H1 (cell line): ENCODE results near the gene RXRA. TPM values are rescaled to one million over a fixed set of nuclear protein-coding genes. Genes with fewer than 3 reads are reported as not detected.

Source experiments
- CTCF ChIA-PET: fragments of 300-600 bp; sonication (Branson Sonifier 250); formaldehyde crosslinking; loops from one replicate; lab custom pipeline; 2021; ENCODE audit not compliant: partially characterized antibody; lab: Charles Lee
- POLR2A ChIA-PET: fragments of 300-600 bp; sonication (Branson Sonifier 250); formaldehyde crosslinking; loops from one replicate; lab custom pipeline; 2021; ENCODE audit warnings: inconsistent platforms; ENCODE audit not compliant: partially characterized antibody; lab: Charles Lee
- DNase-seq, 2 experiments: peaks; one replicate each; pipeline versions ENCODE4 v3.0.0 to v3.0.0-alpha.2; 2010 to 2022; ENCODE audit warnings: low spot score in 2 of 2, low read depth in 1 of 2, mixed read lengths in 1 of 2
- FAIRE-seq: peaks from 2 replicates; lab custom pipeline; 2011; peaks lifted over from hg19 to GRCh38; lab: Jason Lieb, UNC
- H2AFZ ChIP-seq: 2 replicates; pipeline ENCODE4 v1.8.1; 2012; ENCODE audit warnings: low read length, inconsistent platforms
- H2AK5ac ChIP-seq: 2 replicates; pipeline ENCODE4 v1.6.1; 2013; ENCODE audit warnings: low read depth, low read length
- H2BK120ac ChIP-seq: replicated peaks from 2 replicates; pipeline ENCODE3; 2013; ENCODE audit warnings: low read depth, low read length, inconsistent platforms
- H2BK12ac ChIP-seq: 2 replicates; pipeline ENCODE4 v1.6.1; 2013; ENCODE audit warnings: low read depth, low read length
- H2BK15ac ChIP-seq: 2 replicates; pipeline ENCODE4 v1.6.1; 2013; ENCODE audit warnings: low read length
- H2BK20ac ChIP-seq: 2 replicates; pipeline ENCODE4 v1.6.1; 2013; ENCODE audit warnings: low read length
- H2BK5ac ChIP-seq: 2 replicates; pipeline ENCODE4 v1.6.1; 2013; ENCODE audit warnings: low read depth, low read length
- H3K14ac ChIP-seq: 2 replicates; pipeline ENCODE4 v1.6.1; 2013; ENCODE audit warnings: inconsistent platforms; ENCODE audit not compliant: insufficient read length
- H3K18ac ChIP-seq: 2 replicates; pipeline ENCODE4 v1.6.1; 2013; ENCODE audit warnings: low read length; ENCODE audit errors: extremely low read depth
- H3K23ac ChIP-seq: 2 replicates; pipeline ENCODE4 v1.6.1; 2013; ENCODE audit warnings: inconsistent platforms; ENCODE audit not compliant: insufficient read length
- H3K23me2 ChIP-seq: 2 replicates; pipeline ENCODE4 v1.6.1; 2013; ENCODE audit warnings: low read depth, low read length
- H3K27ac ChIP-seq: 2 replicates; pipeline ENCODE4 v1.6.1; 2011; ENCODE audit warnings: low read depth, low read length, inconsistent platforms
- H3K27me3 ChIP-seq, 4 experiments: replicated peaks in 1 of 4; 1 replicate in 1 of 4; 2 replicates in 3 of 4; pipeline versions ENCODE4 v1.6.1 to v1.8.1; 2011 to 2013; ENCODE audit warnings: low read length in 3 of 4, mild to moderate bottlenecking in 3 of 4, inconsistent platforms in 2 of 4, mixed read lengths in 2 of 4, moderate library complexity in 1 of 4; ENCODE audit not compliant: control insufficient read depth in 3 of 4, insufficient read depth in 3 of 4; ENCODE audit errors: extremely low read depth in 1 of 4
- H3K36me3 ChIP-seq, 4 experiments: 2 replicates each; pipeline versions ENCODE4 v1.6.1 to v1.8.1; 2011 to 2013; ENCODE audit warnings: mild to moderate bottlenecking in 4 of 4, low read length in 3 of 4, moderate library complexity in 2 of 4, control low read depth in 1 of 4, inconsistent platforms in 1 of 4; ENCODE audit not compliant: insufficient read depth in 4 of 4, control insufficient read depth in 2 of 4
- H3K4ac ChIP-seq: replicated peaks from 2 replicates; pipeline ENCODE3; 2013; ENCODE audit warnings: low read length, low read depth, mixed read lengths, inconsistent platforms; ENCODE audit not compliant: insufficient read length
- H3K4me1 ChIP-seq, 4 experiments: replicated peaks in 1 of 4; 1 replicate in 1 of 4; 2 replicates in 3 of 4; pipeline versions ENCODE4 v1.6.1 to v1.8.1; 2011 to 2013; ENCODE audit warnings: low read length in 3 of 4, inconsistent platforms in 2 of 4, mixed read lengths in 1 of 4; ENCODE audit not compliant: insufficient read depth in 4 of 4, control insufficient read depth in 3 of 4
- H3K4me2 ChIP-seq, 2 experiments: 2 replicates each; pipeline versions ENCODE4 v1.6.1 to v1.8.1; 2011 to 2013; ENCODE audit warnings: low read depth in 2 of 2, low read length in 2 of 2, control low read depth in 1 of 2, inconsistent platforms in 1 of 2, mild to moderate bottlenecking in 1 of 2; ENCODE audit not compliant: insufficient read depth in 1 of 2
- H3K4me3 ChIP-seq, 4 experiments: fragments of 200-600, 300-600 bp in 1 of 4; sonication (generic), shearing (Covaris generic), sonication (Bioruptor Twin) in 1 of 4; 2 replicates each; pipeline versions ENCODE4 v1.5.1 to v1.8.1; 2011 to 2016; ENCODE audit warnings: low read length in 4 of 4, low read depth in 3 of 4, control low read depth in 2 of 4, inconsistent platforms in 2 of 4, mild to moderate bottlenecking in 2 of 4, mixed read lengths in 1 of 4, moderate library complexity in 1 of 4; ENCODE audit not compliant: insufficient read depth in 2 of 4; ENCODE audit errors: extremely low read depth in 1 of 4
- H3K56ac ChIP-seq: replicated peaks from 2 replicates; pipeline ENCODE3; 2013; ENCODE audit warnings: low read depth, mild to moderate bottlenecking, mixed read lengths, low read length, inconsistent platforms; ENCODE audit not compliant: insufficient read length
- H3K79me1 ChIP-seq: 2 replicates; pipeline ENCODE4 v1.6.1; 2013; ENCODE audit warnings: low read depth, low read length, control low read depth
- H3K79me2 ChIP-seq, 2 experiments: 2 replicates each; pipeline versions ENCODE4 v1.6.1 to v1.8.1; 2012 to 2013; ENCODE audit warnings: low read length in 2 of 2, mild to moderate bottlenecking in 2 of 2, inconsistent platforms in 1 of 2; ENCODE audit not compliant: insufficient read depth in 2 of 2, control insufficient read depth in 1 of 2
- H3K9ac ChIP-seq, 4 experiments: replicated peaks in 1 of 4; 1 replicate in 1 of 4; 2 replicates in 3 of 4; pipeline versions ENCODE4 v1.6.1 to v1.8.1; 2011 to 2013; ENCODE audit warnings: low read depth in 3 of 4, low read length in 3 of 4, control low read depth in 2 of 4, mild to moderate bottlenecking in 2 of 4, moderate library complexity in 2 of 4, inconsistent platforms in 1 of 4; ENCODE audit errors: extremely low read depth in 1 of 4
- H3K9me3 ChIP-seq, 2 experiments: 2 replicates each; pipeline versions ENCODE4 v1.6.1 to v1.8.1; 2012 to 2013; ENCODE audit warnings: mild to moderate bottlenecking in 2 of 2, moderate library complexity in 2 of 2, control low read depth in 1 of 2, inconsistent platforms in 1 of 2, low read depth in 1 of 2, low read length in 1 of 2, mixed read lengths in 1 of 2; ENCODE audit not compliant: insufficient read depth in 2 of 2
- H4K20me1 ChIP-seq, 2 experiments: replicated peaks in 1 of 2; 2 replicates each; pipeline versions ENCODE3 to v1.8.1; 2011 to 2013; ENCODE audit warnings: inconsistent platforms in 2 of 2, low read length in 2 of 2, mild to moderate bottlenecking in 1 of 2; ENCODE audit not compliant: insufficient read depth in 2 of 2, control insufficient read depth in 1 of 2
- H4K5ac ChIP-seq: 2 replicates; pipeline ENCODE4 v1.6.1; 2013; ENCODE audit warnings: low read length, low read depth, mixed read lengths, inconsistent platforms; ENCODE audit not compliant: insufficient read length
- H4K8ac ChIP-seq: 2 replicates; pipeline ENCODE4 v1.8.0; 2013; ENCODE audit warnings: mild to moderate bottlenecking, moderate library complexity, low read length, inconsistent platforms; ENCODE audit not compliant: insufficient read depth; ENCODE audit errors: extremely low read depth
- H4K91ac ChIP-seq: replicated peaks from 2 replicates; pipeline ENCODE3; 2013; ENCODE audit warnings: low read length, mixed read lengths, inconsistent platforms; ENCODE audit not compliant: insufficient read length
- FOSL1 ChIP-seq: IDR thresholded peaks from 2 replicates; pipeline ENCODE4 v1.6.1; 2011; ENCODE audit warnings: mild to moderate bottlenecking, low read depth, low read length, moderate library complexity; ENCODE audit not compliant: insufficient read depth
- GTF2F1 ChIP-seq: IDR thresholded peaks from 2 replicates; pipeline ENCODE4 v1.6.1; 2012; ENCODE audit warnings: low read depth, low read length, improper control_type of control experiment, borderline replicate concordance
- KDM4A ChIP-seq: IDR thresholded peaks from one replicate; pipeline ENCODE4 v1.7.1; 2012; ENCODE audit warnings: low read depth, mild to moderate bottlenecking, moderate library complexity, low read length, inconsistent platforms; ENCODE audit not compliant: severe bottlenecking
- POLR2A ChIP-seq, 2 experiments: IDR thresholded peaks; 1 replicate in 1 of 2; 2 replicates in 1 of 2; pipeline ENCODE4 v1.6.1; 2011; ENCODE audit warnings: low read depth in 2 of 2, low read length in 2 of 2, mild to moderate bottlenecking in 2 of 2; ENCODE audit errors: control extremely low read depth in 1 of 2
- RFX5 ChIP-seq: IDR thresholded peaks from 2 replicates; pipeline ENCODE4 v1.6.1; 2011; ENCODE audit warnings: low read depth, low read length, improper control_type of control experiment, borderline replicate concordance
- RNF2 ChIP-seq: fragments of 200-900, 300-1000 bp; sonication (generic); IDR thresholded peaks from 2 replicates; pipeline ENCODE4 v1.7.1; 2016; ENCODE audit warnings: borderline replicate concordance, low read depth, mild to moderate bottlenecking, antibody characterized with exemption, low read length; ENCODE audit not compliant: poor library complexity, severe bottlenecking; ENCODE audit errors: missing control alignments
- WGBS, 2 experiments: shearing (Covaris generic) in 1 of 2; methylation state at CpG; one replicate each; pipeline versions ENCODE4 v1.1.6 to v1.1.7; 2013 to 2015; ENCODE audit warnings: low lambda C conversion rate in 2 of 2, mixed read lengths in 2 of 2, inconsistent platforms in 1 of 2, low coverage in 1 of 2, missing lambda C conversion rate in 1 of 2; ENCODE audit not compliant: insufficient replicate concordance in 2 of 2, insufficient coverage in 1 of 2, insufficient read length in 1 of 2; ENCODE audit errors: extremely low coverage in 1 of 2, missing lambda C conversion rate in 1 of 2; 5-methylcytosine and 5-hydroxymethylcytosine counted together
- polyA plus RNA-seq, 7 experiments: library from polyadenylated mRNA; depleted of rRNA in 3 of 7; stranded (reverse) in 5 of 7; unstranded in 2 of 7; fragments of >200 nt in 5 of 7; fragments of 200-250 nt in 2 of 7; gene quantifications; 1 replicate in 5 of 7; 2 replicates in 1 of 7; 4 replicates in 1 of 7; pipeline versions ENCODE4 v1.2.1 to v1.2.3, GENCODE V29; 2011 to 2013; ENCODE audit warnings: missing spikeins in 2 of 7, mixed read lengths in 2 of 7
- total RNA-seq: library from RNA; stranded (reverse); fragmentation: NEBNext Ultra II Directional; extraction: Animal tissue kit (Norgen Biotek cat#: 25700); gene quantifications from 2 replicates; pipeline ENCODE4 v1.2.1, GENCODE V29; 2021

The RXRA gene
- total and polyA plus RNA-seq, 2 of the 8 experiments (the other 6 are each of a cell fraction or from before 2014, with no cell fraction given), result 9.8 to 29.4 TPM

DNA sequence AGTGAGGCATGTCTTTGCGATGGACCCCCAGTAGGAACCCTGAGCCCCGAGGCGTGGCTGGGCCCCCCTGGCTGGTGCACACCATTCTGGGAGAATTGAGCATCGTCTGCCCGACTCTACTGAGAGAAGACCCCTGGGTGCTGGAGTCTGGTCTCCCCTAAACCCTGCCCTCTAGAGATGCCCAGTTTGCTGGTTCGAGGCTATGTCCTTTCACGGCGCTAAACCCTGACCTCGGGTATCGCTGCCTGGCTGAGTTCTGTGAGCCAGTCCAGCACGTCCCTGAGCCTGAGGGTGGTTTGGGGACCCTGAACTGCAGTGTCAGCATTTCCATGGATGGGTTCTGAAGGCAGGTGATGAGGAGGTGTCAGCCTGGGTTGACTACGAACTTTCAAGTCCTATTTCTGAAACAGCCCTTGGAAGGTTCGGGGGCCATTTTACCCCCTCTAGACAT, 128.8 kb downstream of the RXRA start:
- H3K4ac ChIP-seq, result no peak overlapping the region
- no peak overlapping the region for H3K14ac ChIP-seq
- FAIRE-seq (no peak), DNase-seq (no peak)
- H3K23me2 ChIP-seq, result peaks cover 7% of the 10 kb centered on the region; the same call in 1 of the 2 replicates
- CTCF ChIA-PET, result interaction anchor here (1.2 kb wide), 1 partner anchor 234 kb away, joined by 3 read pairs; no protein-coding TSS in a partner anchor
- no peak overlapping the region for H2AK5ac ChIP-seq
- POLR2A ChIA-PET, result no interaction called here
- no peak overlapping the region for H3K4me3 ChIP-seq
- H2BK15ac ChIP-seq, result no peak overlapping the region
- no peak overlapping the region for H3K23ac ChIP-seq
- WGBS, 2 experiments, result 94% methylated on average over 13 of the region's 13 CpGs; no CpG with 5 or more reads in 1 of the 2 experiments
- no peak overlapping the region for H2BK12ac ChIP-seq
- H3K36me3 ChIP-seq, result no peaks in the 10 kb centered on the region
- H3K79me2 ChIP-seq, result no peaks in the 10 kb centered on the region
- no peaks in the 10 kb centered on the region for H3K79me1 ChIP-seq
- TF ChIP-seq GTF2F1, result no peak
- TF ChIP-seq KDM4A, result no peak
- TF ChIP-seq FOSL1, result no peak
- TF ChIP-seq RFX5, result no peak
- TF ChIP-seq RNF2, result no peak
- TF ChIP-seq POLR2A (IDR thresholded peaks at IDR 0.05; ENCODE audit: control extremely low read depth in 1 of 2, low read depth in 2 of 2, low read length in 2 of 2), result no peak
- no peak overlapping the region for H3K56ac ChIP-seq
- H3K18ac ChIP-seq, result no peak overlapping the region
- H3K27ac ChIP-seq, result no peak overlapping the region
- H3K27me3 ChIP-seq, result no peaks in the 10 kb centered on the region
- H4K20me1 ChIP-seq, result no peaks in the 10 kb centered on the region
- no peaks in the 10 kb centered on the region for H3K4me1 ChIP-seq
- H3K9ac ChIP-seq, result no peak overlapping the region
- no peak overlapping the region for H4K8ac ChIP-seq
- no peaks in the 10 kb centered on the region for H3K9me3 ChIP-seq
- H2AFZ ChIP-seq, result no peak overlapping the region
- H2BK120ac ChIP-seq, result no peak overlapping the region
- H4K91ac ChIP-seq, result no peak overlapping the region
- no peak overlapping the region for H3K4me2 ChIP-seq
- H4K5ac ChIP-seq, result no peak overlapping the region
- no peak overlapping the region; the same call in 1 of the 2 replicates for H2BK20ac ChIP-seq
- H2BK5ac ChIP-seq, result no peak overlapping the region; the same call in 1 of the 2 replicates
